Muscle of arm (tissue), 12 donors: ENCODE results near the gene DNAH10. TPM values are rescaled to one million over a fixed set of nuclear protein-coding genes. Genes with fewer than 3 reads are reported as not detected.
"Not testable (repeated sequence)": the region's sequence is repeated elsewhere in the genome, so short reads cannot be mapped to it uniquely, and the experiment has no call there.

ENCODE experiments used
- DNase-seq: peaks from one replicate; pipeline ENCODE4 v3.0.0-alpha.2; 2013
- polyA plus RNA-seq, 12 donors: library from polyadenylated mRNA; unstranded; fragments of 120-200 nt; gene quantifications; one replicate each; pipeline ENCODE4 v1.2.1, GENCODE V29; 2013; ENCODE audit not compliant: insufficient read length in 12 of 12

DNAH10 gene
- polyA plus RNA-seq, 12 donors: 0.72 to 8.8 (median 1.8) TPM; not detected in 2

DNA sequence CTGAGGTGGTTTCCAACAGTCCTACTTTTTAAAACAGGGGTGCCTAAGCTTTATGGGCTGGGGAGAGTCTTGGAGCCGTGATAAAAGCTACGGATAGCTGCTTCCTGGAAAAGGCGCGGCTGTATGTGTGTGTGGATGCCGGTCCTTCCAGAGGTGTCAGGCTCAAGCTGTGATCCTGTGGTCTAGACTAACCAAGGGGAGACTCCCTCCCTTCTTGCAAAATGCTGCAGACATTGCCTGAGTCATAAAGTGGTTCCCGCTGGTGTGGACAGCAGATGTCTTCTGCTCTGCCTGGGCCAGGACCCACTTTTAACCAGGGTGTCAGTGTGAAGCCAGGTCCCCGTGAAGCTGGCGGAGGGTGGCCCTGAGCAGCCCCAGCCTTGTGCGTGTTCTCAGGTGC lies 172.7 kb downstream of the DNAH10 start:
- DNase-seq: no peak

DNA sequence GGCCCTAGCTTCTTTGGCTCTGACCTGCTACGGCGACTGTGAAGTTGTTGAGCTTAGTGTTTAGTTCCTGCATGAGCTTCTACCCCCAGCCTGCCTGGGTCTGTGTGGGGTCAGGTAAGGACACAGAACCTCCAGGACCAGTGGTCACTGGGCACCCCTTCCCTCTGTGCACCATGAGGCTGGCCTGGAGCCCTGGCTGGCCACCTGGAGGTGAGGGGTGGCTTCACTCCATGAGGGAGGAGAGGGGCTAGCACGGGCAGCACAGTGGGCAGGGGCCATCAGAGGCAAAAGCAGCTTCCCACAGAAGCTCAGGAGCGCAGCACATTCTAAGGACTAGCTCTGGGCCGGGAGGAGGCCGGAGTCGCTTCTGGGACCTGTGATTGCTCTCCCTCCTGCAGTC lies 173.9 kb downstream of the DNAH10 start:
- DNase-seq: no peak

DNA sequence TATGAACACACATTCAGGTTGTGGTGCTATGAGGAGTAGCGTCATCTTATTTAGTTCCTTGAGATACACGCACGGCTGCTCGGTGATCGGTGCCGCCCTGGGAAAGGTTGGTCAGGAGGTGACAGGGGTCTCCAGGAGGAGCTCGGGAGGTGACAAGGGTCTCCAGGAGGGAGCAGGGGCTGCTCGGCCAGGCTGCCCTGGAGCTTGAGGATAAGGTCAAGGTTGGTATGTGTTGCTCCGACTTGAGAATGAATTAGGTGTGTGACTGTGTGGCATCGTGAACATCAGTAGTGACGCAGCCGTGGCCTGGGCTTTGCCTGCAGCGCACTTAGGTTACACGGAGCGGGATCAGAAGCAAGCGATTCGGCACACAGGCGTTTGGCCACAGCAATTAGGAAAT lies 174.4 kb downstream of the DNAH10 start:
- no peak for DNase-seq

DNA sequence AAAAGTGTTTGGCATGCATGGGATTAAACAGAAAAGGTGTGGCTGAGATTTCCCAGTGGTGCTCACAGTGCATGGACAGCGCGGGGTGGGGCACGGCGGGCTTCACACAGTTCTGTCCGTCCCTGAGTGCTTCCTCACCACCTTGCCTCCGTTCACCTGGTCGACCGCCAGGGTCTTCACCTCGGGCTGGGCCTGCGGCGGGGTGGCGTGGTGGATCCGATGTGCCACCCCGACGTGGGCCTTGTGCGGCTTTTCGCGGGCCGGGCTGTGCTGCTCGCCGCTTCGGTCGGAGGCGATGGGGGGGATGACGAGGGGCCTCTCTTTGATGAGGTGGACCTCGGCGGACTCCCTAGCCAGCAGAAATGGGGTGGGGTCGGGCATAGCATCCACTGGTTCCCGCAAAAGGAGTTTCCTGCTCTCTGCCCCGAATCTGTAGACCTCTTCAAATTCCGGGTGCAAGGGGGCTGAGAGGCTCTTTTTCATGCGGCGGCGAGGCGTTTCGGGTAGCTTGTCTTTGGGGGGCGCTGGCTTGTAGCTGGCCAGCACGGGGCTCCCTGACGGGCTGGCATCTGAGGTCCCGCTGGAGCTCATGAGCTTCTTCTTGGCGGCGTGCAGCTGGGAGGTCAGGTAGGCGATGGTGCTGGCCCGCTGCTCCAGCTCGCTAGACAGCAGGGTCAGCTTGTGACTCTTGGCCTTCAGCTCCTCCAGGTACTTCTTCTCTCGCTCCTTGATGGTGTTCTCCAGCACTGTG lies 175.0 kb downstream of the DNAH10 start:
- DNase-seq: no peak

DNA sequence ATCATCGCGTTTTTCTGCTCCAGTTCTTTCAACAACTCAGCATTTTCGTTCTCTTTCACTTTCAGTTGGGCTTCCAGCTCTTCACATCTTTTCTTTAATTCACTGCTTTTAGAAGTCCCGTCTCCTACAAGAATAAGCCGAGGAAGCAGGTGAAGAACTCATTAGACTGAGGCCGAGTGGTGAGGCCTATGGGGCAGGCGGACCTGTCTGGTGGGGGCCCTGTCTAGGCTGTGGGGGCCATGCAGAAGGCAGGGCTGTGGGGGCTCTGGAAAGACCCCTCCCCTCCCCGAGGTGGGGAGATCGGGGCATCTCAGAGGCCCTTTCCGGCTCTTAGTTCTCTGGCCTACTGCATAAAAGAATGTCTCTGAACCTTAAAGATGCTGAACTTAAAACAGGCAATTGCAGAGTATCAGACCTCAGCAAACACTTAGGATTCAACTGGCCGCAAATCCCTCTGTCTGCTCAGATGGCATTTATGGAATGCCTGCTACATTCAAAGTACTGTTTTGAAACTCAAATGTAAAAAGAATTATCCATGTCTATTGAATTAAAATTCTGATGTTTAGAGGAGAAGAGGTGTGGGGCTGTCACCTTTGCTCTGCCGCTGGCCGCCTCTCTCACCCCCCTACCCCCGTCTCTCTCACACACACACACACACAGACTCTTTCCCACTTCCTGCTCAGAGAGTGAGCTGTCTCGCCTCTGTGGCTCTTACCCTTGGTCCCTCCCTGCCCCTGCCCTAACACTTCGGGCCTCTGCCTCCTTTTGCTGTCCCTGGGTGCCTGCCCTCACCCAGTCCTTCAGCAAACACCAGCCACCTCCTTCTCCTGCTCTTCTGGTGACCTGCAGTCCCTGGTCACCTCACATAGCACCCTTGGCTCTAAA lies 175.8 kb downstream of the DNAH10 start:
- no peak for DNase-seq

DNA sequence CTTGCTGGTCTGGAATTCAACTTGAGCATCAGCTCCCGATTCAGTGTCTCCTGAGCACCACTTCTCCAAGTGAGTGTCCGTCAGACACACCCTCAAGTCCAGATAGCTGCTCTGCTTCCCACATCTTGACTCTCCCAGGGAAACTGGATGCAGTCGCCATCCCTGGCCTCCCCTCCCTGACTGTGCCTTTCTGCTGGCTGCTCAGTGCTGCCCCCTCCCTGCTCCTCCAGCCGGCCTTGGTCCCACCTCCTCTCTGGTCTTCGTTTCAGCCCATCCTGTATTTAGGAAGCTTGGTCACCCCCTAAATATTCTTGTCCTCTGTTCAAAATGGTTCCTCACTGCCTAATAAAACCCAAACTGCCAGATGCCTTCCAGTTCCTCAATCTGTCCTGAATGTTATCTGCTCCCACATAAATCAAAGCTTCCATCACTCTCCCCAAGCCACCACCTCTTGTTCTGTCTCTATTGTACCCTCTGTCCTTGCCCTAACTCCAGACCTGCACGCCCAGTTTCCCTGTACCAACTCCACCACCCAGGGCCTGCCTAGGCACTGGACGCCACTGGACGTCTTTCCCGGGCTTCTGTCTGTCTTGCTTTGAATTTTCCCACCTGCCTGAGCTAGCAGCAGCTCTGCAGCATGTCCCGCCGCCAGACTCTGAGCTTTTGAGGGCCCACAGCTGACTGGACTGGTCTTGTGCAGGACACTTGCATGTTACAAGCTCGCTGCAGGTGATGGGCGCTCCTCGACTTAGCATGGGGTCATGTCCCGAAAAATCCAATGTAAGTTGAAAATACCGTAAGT lies 176.8 kb downstream of the DNAH10 start:
- DNase-seq: no peak

DNA sequence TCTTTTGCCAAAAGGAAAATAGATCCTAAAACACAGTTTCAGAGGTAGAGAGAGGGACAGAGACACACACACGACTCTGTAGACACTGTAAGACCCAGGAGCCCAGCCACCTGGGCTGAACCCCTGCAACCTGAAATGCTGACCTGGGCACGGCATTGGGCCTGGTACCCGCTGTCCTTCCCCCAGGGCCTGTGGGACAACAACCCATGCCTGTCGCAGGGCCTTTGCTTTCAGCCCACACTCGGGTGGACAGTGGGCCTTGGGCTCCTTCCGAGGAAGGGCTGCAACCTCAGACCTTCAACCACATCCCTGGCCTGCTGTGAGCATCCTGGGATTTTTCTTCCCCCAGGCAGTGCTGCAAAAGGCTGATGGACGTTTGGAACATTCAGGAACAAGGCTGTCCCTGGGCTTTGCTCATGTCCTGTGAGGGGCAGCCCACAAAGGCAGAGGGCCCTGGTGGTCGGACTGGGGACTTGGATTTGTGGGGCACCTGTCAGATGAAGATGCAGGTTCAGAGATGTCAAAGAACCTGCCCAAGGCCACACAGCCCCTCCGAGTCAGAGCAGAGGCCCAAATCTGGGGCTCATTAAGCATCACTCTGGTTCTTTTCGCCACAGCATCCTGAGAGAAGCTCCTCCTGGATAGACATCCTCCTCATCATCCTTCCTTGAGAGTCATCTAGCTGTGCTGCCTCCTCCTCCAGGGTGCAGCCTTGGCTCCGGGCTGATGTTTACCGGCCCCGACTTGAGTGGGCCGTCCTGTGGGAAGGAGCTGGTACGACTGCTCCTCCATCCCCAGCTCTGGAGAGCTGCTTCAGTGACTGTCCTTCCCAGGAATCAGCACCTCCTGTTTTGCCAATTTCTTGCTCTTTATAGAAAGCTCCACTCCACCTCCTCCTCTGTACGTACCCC lies 177.9 kb downstream of the DNAH10 start:
- DNase-seq: no peak

DNA sequence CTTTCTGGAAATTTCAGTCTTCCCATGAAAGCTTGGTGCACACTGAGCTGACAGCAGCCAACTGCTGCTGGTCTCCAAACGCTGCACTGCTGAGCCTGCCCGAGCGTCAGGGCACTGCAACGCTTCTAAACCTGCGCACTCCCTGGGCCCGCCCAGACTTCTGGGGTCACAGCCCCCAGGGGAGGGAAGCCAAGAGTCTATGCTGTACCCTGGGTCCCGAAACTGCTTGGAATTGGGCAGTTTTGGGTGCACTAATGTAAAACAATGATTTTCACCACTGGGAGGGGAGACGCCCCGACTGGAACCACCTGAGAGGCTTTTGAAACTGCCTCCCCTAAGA lies 178.5 kb downstream of the DNAH10 start:
- DNase-seq: no peak

DNA sequence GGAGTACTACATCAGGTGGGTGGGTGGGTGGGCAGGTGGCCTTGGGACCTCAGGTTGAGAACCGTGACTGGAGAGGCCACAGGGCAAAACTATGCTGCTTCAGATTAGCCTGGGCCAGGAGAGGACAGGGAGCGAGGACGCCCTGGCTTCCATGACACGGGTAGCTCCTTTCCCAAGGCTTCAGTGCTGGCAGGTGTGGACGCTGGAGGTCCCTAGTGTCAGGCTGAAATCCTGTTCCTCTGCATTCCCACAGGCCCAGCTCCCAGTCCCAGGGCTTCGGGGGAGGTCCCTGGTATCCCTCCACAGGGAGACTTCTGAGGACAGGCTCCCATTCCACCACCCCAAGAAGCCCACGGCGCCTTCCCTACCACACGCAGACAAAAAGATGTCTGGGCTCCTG lies 178.9 kb downstream of the DNAH10 start:
- DNase-seq: no peak

DNA sequence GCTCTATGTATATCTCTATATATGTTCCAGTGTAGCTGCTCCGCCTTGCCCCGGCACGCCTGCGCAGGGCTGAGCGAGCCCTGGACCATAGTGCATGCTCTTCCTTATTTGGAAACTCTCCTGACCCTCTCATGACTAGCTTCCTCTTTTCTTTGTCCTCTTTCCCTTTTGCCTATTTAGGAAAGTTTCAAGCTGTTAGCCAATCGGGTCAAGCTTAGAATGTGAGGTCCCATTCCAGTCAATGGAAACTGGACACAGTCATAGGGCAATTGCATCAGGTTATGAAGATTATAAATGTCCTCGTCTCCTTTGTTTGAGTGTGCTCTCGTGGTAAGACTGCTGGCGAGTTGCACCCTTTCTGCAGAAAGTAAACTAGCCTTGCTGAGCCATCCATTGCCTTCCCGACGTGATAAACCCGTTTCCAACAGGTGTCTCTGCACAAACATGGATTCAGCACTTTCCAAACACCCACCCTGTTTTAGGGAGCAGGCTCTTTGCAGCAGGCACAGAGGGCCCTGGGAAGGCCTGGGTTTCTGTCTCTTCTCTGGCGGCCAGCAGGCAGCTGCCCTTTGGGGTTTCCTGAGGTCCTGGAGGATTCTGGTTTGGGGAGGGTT lies 179.6 kb downstream of the DNAH10 start:
- DNase-seq: no peak

DNA sequence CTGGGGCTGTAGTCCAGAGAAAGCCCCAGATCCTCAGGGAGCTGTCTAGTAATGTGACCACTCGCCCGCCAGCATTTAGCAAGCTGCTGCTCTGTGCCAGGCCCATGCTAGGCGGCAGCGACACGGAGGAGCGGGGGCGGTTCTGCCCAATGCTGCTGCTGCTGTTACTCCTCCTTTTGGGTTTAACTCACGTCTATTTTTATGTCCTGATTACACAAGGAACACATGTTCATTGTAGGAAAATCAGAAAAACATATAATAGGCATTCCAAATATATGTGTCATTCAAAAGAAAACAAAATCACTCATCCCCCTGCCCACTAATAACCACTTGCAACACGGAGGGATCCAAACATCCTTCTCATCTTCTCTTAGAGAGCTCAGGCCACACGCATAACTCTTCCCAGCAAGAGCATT lies 180.1 kb downstream of the DNAH10 start:
- no peak for DNase-seq

DNA sequence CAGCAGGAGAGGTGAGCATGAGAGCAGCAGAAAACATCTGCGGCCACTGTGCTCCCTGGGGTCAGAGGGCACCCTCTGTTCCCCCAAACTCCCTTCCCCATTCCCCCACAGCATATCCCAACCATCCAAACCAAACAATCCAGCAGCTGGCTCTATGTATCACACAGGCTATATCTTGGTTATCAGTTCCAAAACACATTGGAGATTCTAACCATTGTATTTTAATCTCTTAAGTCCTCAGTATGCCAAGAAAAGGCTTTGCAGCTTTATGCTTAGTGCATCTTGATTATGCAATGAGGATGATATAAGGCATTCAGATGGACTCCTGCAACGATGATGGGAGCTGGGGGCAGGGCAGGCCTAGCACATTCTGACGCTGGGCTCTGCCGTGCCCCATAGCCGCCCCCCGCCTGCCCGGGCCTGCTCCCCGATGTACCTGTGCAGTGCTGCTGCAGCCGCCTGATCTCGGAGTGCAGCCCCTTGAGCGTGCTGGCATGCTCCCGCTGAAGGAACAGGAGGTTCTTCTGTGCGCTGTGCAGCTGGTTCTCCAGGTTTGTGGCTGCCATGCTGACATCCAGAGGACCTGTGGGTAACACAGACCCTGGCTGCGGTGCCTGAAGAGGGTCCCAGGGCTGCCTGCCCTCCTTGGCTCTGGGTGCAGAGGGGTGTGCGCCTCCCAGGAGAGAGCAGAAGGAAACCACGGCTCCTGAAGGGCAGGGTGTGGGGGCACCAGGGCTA lies 181.0 kb downstream of the DNAH10 start:
- DNase-seq: no peak

DNA sequence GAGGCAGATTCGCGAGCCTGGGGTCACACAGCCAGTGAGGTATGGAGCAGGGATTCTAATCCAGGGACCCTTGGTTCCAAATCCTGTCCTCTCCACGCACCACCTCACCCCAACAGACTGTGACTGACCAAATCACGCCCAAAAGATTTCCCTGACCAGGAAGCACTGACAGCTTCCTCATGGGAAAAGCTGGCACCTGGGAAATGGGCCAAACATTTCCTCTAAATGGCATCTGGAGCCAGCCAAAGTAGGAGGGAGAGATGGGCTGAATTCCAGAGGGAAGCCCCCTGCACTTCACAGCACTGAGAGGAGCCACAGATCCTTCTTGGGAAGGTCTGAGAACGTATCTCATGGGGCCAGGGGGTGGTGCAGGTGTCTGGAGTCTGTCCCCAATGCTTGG lies 181.7 kb downstream of the DNAH10 start:
- no peak for DNase-seq

DNA sequence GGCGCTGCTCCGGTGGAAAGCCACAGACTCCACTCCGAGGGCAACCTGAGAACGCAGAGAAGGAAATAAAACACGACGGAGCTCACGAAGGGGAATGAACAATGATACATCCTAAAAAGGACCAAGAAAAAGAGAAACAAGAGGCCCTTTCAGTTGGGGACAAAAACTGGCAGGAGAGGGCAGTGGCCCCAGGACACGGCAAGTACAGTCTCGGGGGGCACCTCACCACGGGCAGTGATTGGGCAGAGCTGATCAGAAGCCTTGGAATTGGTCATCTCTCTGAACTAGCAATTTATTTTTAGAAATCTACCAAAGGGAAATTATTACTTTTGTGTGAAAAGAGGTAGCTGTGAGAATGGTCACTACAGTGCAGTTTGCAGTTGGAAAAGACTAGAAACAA lies 182.6 kb downstream of the DNAH10 start:
- DNase-seq: no peak

DNA sequence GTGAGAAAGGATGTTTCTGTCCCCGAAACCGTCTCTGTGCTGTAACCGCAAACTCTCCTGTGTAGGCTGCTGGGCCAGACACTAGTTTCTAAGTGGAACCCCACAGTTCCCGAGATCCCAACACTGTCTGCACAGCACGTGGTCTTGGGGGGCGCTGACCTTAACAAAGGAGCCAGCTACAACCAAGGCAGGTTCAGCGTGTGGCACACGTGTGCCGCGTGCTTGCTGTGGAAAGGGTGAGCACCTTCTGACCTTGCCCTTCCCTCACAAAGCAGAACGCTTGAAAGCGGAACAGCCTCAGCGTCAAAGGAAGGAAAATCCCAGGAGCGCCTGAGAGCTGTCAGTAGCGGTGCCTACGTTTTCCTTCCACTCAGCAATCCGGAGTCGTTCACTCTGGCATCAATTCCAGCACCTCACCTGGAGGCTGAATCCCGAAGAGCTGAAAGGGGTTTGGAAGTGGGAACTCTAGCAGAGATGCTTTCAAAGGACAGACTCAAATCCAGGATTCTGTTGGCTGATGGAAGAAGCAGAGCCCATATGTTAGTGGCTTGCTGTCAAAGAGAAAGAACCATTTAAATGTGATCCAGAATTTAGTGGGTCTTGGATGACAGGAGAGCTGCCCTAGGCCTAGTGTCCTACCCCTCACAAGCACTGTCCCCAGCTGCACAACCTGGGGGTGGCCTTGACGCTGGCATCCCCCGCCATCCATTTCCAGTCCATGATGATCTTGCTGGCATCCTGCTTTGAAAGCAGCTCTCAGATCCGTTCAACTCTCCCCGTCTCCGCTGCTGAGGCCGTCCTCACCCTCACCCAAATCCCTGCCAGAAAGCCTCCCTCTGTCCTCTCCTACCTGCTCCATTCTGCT lies 183.4 kb downstream of the DNAH10 start:
- DNase-seq: no peak

DNA sequence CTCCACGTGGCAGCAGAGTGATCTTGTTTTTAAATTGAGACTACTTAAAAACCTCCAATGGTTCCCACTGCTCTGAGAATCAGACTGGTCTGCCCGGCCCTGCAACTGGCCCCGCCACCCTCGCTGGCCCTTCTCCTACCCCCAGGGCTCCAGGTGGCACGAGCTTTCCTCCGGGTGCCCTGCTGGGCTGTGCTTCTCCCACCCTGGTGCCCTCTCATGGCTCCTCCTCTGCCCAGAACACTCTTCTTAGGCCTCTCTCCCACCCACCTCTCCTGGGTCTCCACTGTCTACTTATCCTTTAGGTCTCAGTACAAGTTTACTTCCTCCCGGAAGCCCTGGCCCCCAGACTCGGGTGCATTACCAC lies 184.0 kb downstream of the DNAH10 start:
- DNase-seq: no peak

DNA sequence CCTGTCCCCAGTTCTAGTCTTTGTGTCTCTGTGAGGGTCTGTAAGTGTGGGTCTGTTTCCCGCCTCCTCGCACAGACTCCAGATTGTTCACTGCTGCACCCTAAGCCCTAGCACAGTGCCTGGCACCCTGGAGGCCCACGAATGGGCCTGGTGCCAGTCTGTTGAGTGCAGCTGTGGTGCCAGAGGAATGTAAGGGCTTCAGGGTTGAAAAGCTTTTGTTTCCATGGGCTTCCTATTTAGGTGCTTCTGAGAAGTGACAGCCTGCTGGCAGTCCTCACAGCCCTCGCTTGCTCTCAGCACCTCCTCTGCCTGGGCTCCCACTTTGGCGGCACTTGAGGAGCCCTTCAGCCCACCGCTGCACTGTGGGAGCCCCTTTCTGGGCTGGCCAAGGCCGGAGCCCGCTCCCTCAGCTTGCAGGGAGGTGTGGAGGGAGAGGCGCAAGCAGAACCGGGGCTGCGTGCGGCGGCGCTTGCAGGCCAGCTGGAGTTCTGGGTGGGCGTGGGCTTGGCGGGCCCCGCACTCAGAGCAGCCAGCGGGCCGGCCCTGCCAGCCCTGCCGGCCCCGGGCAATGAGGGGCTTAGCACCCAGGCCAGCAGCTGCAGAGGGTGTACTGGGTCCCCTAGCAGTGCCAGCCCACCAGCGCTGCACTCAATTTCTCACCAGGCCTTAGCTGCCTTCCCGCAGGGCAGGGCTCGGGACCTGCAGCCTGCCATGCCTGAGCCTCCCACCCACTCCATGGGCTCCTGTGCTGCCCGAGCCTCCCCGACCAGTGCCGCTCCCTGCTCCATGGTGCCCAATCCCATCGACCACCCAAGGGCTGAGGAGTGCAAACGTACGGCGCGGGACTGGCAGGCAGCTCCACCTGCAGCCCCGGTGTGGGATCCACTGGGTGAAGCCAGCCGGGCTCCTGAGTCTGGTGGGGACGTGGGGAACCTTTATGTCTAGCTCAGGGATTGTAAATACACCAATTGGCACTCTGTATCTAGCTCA lies 184.7 kb downstream of the DNAH10 start:
- not testable (repeated sequence) for DNase-seq

DNA sequence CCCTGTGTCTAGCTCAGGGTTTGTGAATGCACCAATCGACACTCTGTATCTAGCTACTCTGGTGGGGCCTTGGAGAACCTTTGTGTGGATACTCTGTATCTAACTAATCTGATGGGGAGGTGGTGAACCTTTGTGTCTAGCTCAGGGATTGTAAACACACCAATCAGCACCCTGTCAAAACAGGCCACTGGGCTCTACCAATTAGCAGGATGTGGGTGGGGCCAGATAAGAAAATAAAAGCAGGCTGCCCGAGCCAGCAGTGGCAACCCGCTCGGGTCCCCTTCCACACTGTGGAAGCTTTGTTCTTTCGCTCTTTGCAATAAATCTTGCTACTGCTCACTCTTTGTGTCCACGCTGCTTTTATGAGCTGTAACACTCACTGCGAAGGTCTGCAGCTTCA lies 185.4 kb downstream of the DNAH10 start:
- not testable (repeated sequence) for DNase-seq
